ENCODE data around the gene GRK1. TPM values are rescaled to one million over a fixed set of nuclear protein-coding genes. Genes with fewer than 3 reads are reported as not detected.

Gene GRK1
- total and polyA plus RNA-seq, 2 experiments from 2014 or later = not detected

- H2AFZ ChIP-seq = no peak overlapping the region
- no peaks in the 10 kb centered on the region for H3F3A ChIP-seq (replicated peaks; ENCODE audit: low read depth)
- no peaks in the 10 kb centered on the region for H3K79me2 ChIP-seq (replicated peaks; ENCODE audit: insufficient read depth)
- Mint-ChIP-seq H3K36me3 (ENCODE audit: low read depth) (no peaks in the 10 kb centered on the region), H3K4me1 (peaks cover 5% of the 10 kb centered on the region; the same call in 2 of the 3 replicates), H3K4me3 (no peak overlapping the region), H3K27ac (no peak overlapping the region), H3K27me3 (ENCODE audit: insufficient read depth, low read depth, poor library complexity) (peaks cover 4% of the 10 kb centered on the region), H3K9me3 (no peaks in the 10 kb centered on the region; the same call in 2 of the 3 replicates)
- H3K4me1 ChIP-seq (ENCODE audit: insufficient read depth) = no peaks in the 10 kb centered on the region
- H4K20me1 ChIP-seq (replicated peaks; ENCODE audit: insufficient read depth) = no peaks in the 10 kb centered on the region
- DNase-seq (ENCODE audit: low spot score) = no peak
- H3K36me3 ChIP-seq (ENCODE audit: insufficient read depth) = no peaks in the 10 kb centered on the region
- no peak for ATAC-seq
- H3K4me2 ChIP-seq = no peak overlapping the region
- no peak overlapping the region for H3K4me3 ChIP-seq
- no peak overlapping the region for H3K27ac ChIP-seq (ENCODE audit: low read depth)
- no peaks in the 10 kb centered on the region for H3K9me2 ChIP-seq (ENCODE audit: insufficient read depth)
- H3K27me3 ChIP-seq (ENCODE audit: insufficient read depth) = no peaks in the 10 kb centered on the region
- no peak for TF ChIP-seq REST (IDR thresholded peaks at IDR 0.05; ENCODE audit: unreplicated experiment)
- no peak for TF ChIP-seq ZNF462 (CRISPR knock-in tag; IDR thresholded peaks at IDR 0.05)
- no peak for TF ChIP-seq POLR2AphosphoS5 (IDR thresholded peaks at IDR 0.05; ENCODE audit: low read depth)
- TF ChIP-seq CTCF (conservative IDR thresholded peaks at IDR 0.05; ENCODE audit: low read depth in 2 of 2) = no peak
- no peak for TF ChIP-seq NANOG (IDR thresholded peaks at IDR 0.05; ENCODE audit: borderline replicate concordance)
- TF ChIP-seq EZH2 (IDR thresholded peaks at IDR 0.05; ENCODE audit: low read depth, unreplicated experiment) = no peak
- no peak for TF ChIP-seq ETS1 (IDR thresholded peaks at IDR 0.05)
- TF ChIP-seq ZNF331 (CRISPR knock-in tag; IDR thresholded peaks at IDR 0.05; ENCODE audit: low read depth) = no peak
Observed at GRCh38 chr13:113665597-113666328, 1.3 kb upstream of the GRK1 start.

Measured in GM23338 (cell line).